Thyroid gland (tissue), 4 donors: ENCODE results near the gene HLA-E. TPM values are rescaled to one million over a fixed set of nuclear protein-coding genes. Genes with fewer than 3 reads are reported as not detected.
"Not testable (repeated sequence)": the region's sequence is repeated elsewhere in the genome, so short reads cannot be mapped to it uniquely, and the experiment has no call there.

Source experiments
- DNase-seq, 2 donors: peaks; one replicate each; pipeline ENCODE4 v3.0.0-alpha.2; 2019
- H3K27ac ChIP-seq, 3 donors: fragments of 200-600 bp; sonication (generic); 1 replicate in 2 of 3; 2 replicates in 1 of 3; pipeline ENCODE4 v1.5.1; 2016 to 2019; ENCODE audit warnings: mild to moderate bottlenecking in 1 of 3, moderate library complexity in 1 of 3
- H3K27me3 ChIP-seq: fragments of 200-600 bp; sonication (generic); one replicate; pipeline ENCODE4 v1.5.1; 2019
- H3K36me3 ChIP-seq, 2 donors: fragments of 200-600 bp; sonication (generic); one replicate each; pipeline ENCODE4 v1.5.1; 2016 to 2019
- H3K4me1 ChIP-seq, 2 donors: fragments of 200-600 bp; sonication (generic); one replicate each; pipeline ENCODE4 v1.5.1; 2017 to 2019
- H3K4me3 ChIP-seq, 3 donors: fragments of 200-600 bp; sonication (generic); replicated peaks in 1 of 3; 1 replicate in 2 of 3; 2 replicates in 1 of 3; pipeline ENCODE4 v1.5.1; 2016; ENCODE audit warnings: mild to moderate bottlenecking in 1 of 3
- H3K9me3 ChIP-seq: fragments of 200-600 bp; sonication (generic); one replicate; pipeline ENCODE4 v1.5.1; 2017
- POLR2A ChIP-seq, 2 donors: fragments of 450-650 bp; IDR thresholded peaks; one replicate each; pipeline ENCODE4 v1.6.1; 2017; ENCODE audit warnings: antibody characterized with exemption in 2 of 2, mild to moderate bottlenecking in 2 of 2, moderate library complexity in 1 of 2
- WGBS, 2 donors: methylation state at CpG; one replicate each; pipeline ENCODE4 v1.1.5; 2017; 5-methylcytosine and 5-hydroxymethylcytosine counted together
- intact Hi-C: fragments of 100-400 bp; cut with DNase I; formaldehyde crosslinking; loops from one replicate; pipeline ENCODE4 v1.15.1; 2023
- total RNA-seq, 4 donors: library from RNA; depleted of rRNA; stranded (reverse); fragments of >200 nt; gene quantifications; one replicate each; pipeline ENCODE4 v1.2.3, GENCODE V29; 2016
- TF ChIP-seq, protein P1 (sequence below), 6 experiments: fragments of 200-600 bp in 3 of 6; fragments of 450-650 bp in 3 of 6; sonication (generic) in 3 of 6; IDR thresholded peaks; one replicate each; pipeline ENCODE4 v1.5.1; 2016 to 2019; ENCODE audit warnings: antibody characterized with exemption in 6 of 6, mild to moderate bottlenecking in 2 of 6, inconsistent platforms in 1 of 6, moderate library complexity in 1 of 6

The HLA-E gene
- total RNA-seq, 4 donors from 2014 or later = 382 to 717 (median 457) TPM

DNA sequence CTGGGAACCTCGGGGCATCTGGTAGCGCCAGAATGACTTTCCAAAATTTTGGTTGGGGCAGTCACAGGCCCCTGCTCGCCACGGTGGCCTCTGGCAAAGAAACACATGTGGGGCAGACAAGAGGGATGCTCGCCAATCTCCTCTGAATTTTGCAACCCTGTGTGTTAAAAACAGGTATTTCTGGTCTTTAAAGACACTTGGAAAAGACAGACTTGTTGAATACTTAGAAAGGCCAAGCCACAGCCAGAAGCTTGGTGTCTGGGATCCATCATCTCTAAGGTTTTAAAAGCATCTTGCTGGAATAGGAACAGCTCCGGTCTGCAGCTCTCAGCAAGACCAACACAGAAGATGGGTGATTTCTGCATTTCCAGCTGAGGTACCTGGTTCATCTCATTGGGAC, 31.2 kb downstream of the HLA-E start:
- DNase-seq = no peak
- no peak overlapping the region for H3K4me3 ChIP-seq
- H3K36me3 ChIP-seq = no peaks in the 10 kb centered on the region
- intact Hi-C loops = no loop called here
- no peaks in the 10 kb centered on the region for H3K9me3 ChIP-seq
- WGBS, 2 donors = 67 to 72% methylated on average over 5 to 6 of the region's 6 CpGs
- peak overlapping the region in 2 of 3 donors; percentile 41 to 46 for H3K27ac ChIP-seq
- TF ChIP-seq, protein P1, sequence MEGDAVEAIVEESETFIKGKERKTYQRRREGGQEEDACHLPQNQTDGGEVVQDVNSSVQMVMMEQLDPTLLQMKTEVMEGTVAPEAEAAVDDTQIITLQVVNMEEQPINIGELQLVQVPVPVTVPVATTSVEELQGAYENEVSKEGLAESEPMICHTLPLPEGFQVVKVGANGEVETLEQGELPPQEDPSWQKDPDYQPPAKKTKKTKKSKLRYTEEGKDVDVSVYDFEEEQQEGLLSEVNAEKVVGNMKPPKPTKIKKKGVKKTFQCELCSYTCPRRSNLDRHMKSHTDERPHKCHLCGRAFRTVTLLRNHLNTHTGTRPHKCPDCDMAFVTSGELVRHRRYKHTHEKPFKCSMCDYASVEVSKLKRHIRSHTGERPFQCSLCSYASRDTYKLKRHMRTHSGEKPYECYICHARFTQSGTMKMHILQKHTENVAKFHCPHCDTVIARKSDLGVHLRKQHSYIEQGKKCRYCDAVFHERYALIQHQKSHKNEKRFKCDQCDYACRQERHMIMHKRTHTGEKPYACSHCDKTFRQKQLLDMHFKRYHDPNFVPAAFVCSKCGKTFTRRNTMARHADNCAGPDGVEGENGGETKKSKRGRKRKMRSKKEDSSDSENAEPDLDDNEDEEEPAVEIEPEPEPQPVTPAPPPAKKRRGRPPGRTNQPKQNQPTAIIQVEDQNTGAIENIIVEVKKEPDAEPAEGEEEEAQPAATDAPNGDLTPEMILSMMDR (IDR thresholded peaks at IDR 0.05) = no peak
- no peak for TF ChIP-seq POLR2A (IDR thresholded peaks at IDR 0.05)
- peaks cover 10 to 18% of the 10 kb centered on the region in 2 donors for H3K4me1 ChIP-seq
- no peaks in the 10 kb centered on the region for H3K27me3 ChIP-seq

DNA sequence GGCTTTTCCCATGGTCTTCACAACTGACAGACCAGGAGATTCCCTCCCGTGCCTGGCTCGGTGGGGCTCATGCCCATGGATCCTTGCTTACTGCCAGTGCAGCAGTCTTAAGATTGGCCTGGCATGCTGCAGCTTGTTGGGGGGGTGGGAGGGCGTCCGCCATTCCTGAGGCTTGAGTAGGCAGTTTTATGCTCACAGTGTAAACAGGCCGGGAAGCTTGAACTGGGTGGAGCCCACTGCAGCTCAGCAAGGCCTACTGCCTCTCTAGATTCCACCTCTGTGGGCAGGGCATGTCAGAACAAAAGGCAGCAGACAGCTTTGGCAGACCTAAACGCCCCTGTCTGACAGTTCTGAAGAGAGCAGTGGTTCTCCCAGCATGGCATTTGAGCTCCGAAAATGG, 31.8 kb downstream of the HLA-E start:
- peak; percentile 49 to 52 for DNase-seq
- H3K4me3 ChIP-seq, H3K9me3 ChIP-seq, H3K36me3 ChIP-seq, intact Hi-C loops, H3K27me3 ChIP-seq: not testable (repeated sequence)
- whole genome bisulfite sequencing, 2 donors = 47 to 69% methylated on average over 6 of the region's 7 CpGs
- Histone ChIP-seq H3K27ac (peak overlapping the region in 2 of 3 donors; percentile 41 to 46), H3K4me1 (peaks cover 10 to 18% of the 10 kb centered on the region in 2 donors)

DNA sequence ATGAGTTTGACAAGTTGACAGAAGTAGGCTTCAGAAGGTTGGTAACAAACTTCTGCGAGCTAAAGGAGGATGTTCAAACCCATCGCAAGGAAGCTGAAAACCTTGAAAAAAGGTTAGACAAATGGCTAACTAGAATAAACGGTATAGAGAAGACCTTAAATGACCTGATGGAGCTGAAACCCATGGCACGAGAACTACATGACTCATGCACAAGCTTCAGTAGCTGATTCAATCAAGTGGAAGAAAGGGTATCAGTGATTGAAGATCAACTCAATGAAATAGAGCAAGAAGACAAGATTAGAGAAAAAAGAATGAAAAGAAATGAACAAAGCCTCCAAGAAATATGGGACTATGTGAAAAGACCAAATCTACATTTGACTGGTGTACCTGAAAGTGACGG, 32.6 kb downstream of the HLA-E start:
- 90 to 92% methylated on average over 5 of the region's 5 CpGs for WGBS, 2 donors
- intact Hi-C loops, H3K27ac ChIP-seq, H3K27me3 ChIP-seq, DNase-seq, H3K4me3 ChIP-seq, H3K9me3 ChIP-seq, H3K36me3 ChIP-seq: not testable (repeated sequence)
- H3K4me1 ChIP-seq = peaks cover 10 to 18% of the 10 kb centered on the region in 2 donors

DNA sequence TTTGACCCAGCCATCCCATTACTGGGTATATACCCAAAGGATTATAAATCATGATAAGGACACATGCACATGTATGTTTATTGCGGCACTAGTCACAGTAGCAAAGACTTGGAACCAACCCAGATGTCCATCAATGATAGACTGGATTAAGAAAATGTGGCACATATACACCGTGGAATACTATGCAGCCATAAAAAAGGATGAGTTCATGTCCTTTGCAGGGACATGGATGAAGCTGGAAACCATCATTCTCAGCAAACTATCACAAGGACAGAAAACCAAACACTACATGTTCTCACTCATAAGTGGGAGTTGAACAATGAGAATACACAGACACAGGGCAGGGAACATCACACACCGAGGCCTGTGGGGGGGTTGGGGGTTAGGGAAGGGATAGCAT, 37.1 kb downstream of the HLA-E start:
- H3K4me3 ChIP-seq, DNase-seq, H3K27ac ChIP-seq, H3K27me3 ChIP-seq, H3K9me3 ChIP-seq, H3K36me3 ChIP-seq, intact Hi-C loops, H3K4me1 ChIP-seq: not testable (repeated sequence)
- 94% methylated on average over 3 of the region's 3 CpGs for WGBS, 2 donors

DNA sequence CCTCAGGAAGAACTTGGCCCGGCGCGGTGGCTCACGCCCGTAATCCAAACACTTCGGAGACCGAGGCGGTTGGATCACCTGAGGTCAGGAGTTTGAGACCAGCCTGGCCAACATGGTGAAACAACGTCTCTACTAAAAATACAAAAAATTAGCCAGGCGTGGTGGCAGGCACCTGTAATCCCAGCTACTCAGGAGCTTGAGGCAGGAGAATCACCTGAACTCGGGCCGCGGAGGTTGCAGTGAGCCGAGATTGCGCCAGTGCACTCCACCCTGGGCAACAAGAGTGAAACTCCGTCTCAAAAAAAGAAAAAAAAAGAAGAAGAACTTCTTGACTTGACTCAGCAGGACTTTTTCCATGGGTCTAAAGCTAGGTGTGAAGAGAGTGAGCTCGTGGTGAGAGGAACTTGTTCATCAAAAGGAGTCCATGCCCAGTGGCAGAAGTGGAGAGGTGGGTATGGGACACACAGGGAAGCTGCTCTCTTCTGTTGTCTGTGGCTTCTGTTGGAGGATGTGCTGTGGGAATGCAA, 40.1 kb downstream of the HLA-E start:
- H3K27me3 ChIP-seq, H3K36me3 ChIP-seq, H3K4me1 ChIP-seq, H3K4me3 ChIP-seq, H3K9me3 ChIP-seq, DNase-seq, H3K27ac ChIP-seq, intact Hi-C loops: not testable (repeated sequence)
- WGBS, 2 donors = 79 to 83% methylated on average over 17 of the region's 17 CpGs

DNA sequence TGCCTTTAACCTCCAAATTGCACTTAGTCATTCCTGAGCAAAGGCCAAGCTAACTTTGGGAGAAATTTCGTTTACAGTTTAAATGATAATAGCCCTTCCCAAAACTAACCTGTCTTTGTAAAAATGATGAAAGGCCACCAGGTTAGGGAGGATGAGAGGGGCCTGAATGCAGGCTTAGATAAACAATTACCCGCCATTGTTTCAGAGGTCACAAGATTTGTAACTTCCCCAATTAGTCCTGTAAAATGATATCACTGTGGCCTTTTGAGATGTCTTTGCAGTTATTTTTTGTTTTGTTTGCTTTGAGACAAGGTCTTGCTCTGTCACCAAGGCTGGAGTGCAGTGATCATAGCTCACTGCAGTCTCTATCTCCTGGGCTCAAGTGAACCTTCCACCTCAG, 40.7 kb downstream of the HLA-E start:
- no peaks in the 10 kb centered on the region for H3K36me3 ChIP-seq
- 58 to 61% methylated on average over 2 of the region's 2 CpGs for WGBS, 2 donors
- intact Hi-C loops = loop anchor here (5.0 kb wide), 1 partner anchor 38 kb away; no protein-coding TSS in a partner anchor

More for the DNA sequence above, 40.7 kb downstream of the HLA-E start:
- no peaks in the 10 kb centered on the region for H3K4me1 ChIP-seq
- no peak for DNase-seq
- no peaks in the 10 kb centered on the region for H3K27me3 ChIP-seq
- no peak overlapping the region for H3K4me3 ChIP-seq
- no peak overlapping the region for H3K27ac ChIP-seq
- TF ChIP-seq, protein P1 (IDR thresholded peaks at IDR 0.05) = no peak
- no peak for TF ChIP-seq POLR2A (IDR thresholded peaks at IDR 0.05)
- H3K9me3 ChIP-seq = no peaks in the 10 kb centered on the region
